ENCODE measurements around the gene FYCO1.

The FYCO1 gene

GRCh38 chr3:45992133-45992729 lies 3.4 kb downstream of the FYCO1 start:
- H3K27ac ChIP-seq (ENCODE audit: low read depth, low read length): no peak overlapping the region
- no peaks in the 10 kb centered on the region for H3K36me3 ChIP-seq (ENCODE audit: control insufficient read depth, insufficient read depth, low read length)
- H3K4me1 ChIP-seq (ENCODE audit: control insufficient read depth, insufficient read depth, low read length): peaks cover 43% of the 10 kb centered on the region
- no peaks in the 10 kb centered on the region for H3K9me3 ChIP-seq (ENCODE audit: control insufficient read depth, insufficient read depth, low read depth, low read length)
- 0 out of 2 replicates have a peak, but pooled peaks cover 1% of the 10 kb centered on the region for H3K27me3 ChIP-seq (ENCODE audit: control insufficient read depth, insufficient read depth, low read length)
- no peak overlapping the region for H3K4me3 ChIP-seq (ENCODE audit: low read depth, low read length)
- no peak overlapping the region for H3K9ac ChIP-seq (ENCODE audit: low read length)

- H3K4me1 ChIP-seq (ENCODE audit: control insufficient read depth, insufficient read depth, low read length): peaks cover 43% of the 10 kb centered on the region
- H3K36me3 ChIP-seq (ENCODE audit: control insufficient read depth, insufficient read depth, low read length): no peaks in the 10 kb centered on the region
- no peak overlapping the region for H3K4me3 ChIP-seq (ENCODE audit: low read depth, low read length)
- H3K27ac ChIP-seq (ENCODE audit: low read depth, low read length): no peak overlapping the region
- H3K9me3 ChIP-seq (ENCODE audit: control insufficient read depth, insufficient read depth, low read depth, low read length): no peaks in the 10 kb centered on the region
- H3K9ac ChIP-seq (ENCODE audit: low read length): no peak overlapping the region
- no peaks in the 10 kb centered on the region for H3K27me3 ChIP-seq (ENCODE audit: control insufficient read depth, insufficient read depth, low read length)
These were observed 4.3 kb downstream of the FYCO1 start for GRCh38 chr3:45991341-45991740.

- H3K36me3 ChIP-seq (ENCODE audit: control insufficient read depth, insufficient read depth, low read length): no peaks in the 10 kb centered on the region
- no peak overlapping the region for H3K27ac ChIP-seq (ENCODE audit: low read depth, low read length)
- H3K4me1 ChIP-seq (ENCODE audit: control insufficient read depth, insufficient read depth, low read length): peaks cover 43% of the 10 kb centered on the region
These were observed 5.4 kb downstream of the FYCO1 start for GRCh38 chr3:45990181-45990580.

GRCh38 chr3:45988804-45989203 lies 6.8 kb downstream of the FYCO1 start:
- no peak overlapping the region for H3K27ac ChIP-seq (ENCODE audit: low read depth, low read length)
- no peaks in the 10 kb centered on the region for H3K27me3 ChIP-seq (ENCODE audit: control insufficient read depth, insufficient read depth, low read length)
- no peak overlapping the region for H3K4me3 ChIP-seq (ENCODE audit: low read depth, low read length)
- no peaks in the 10 kb centered on the region for H3K9me3 ChIP-seq (ENCODE audit: control insufficient read depth, insufficient read depth, low read depth, low read length)
- peaks cover 37% of the 10 kb centered on the region for H3K4me1 ChIP-seq (ENCODE audit: control insufficient read depth, insufficient read depth, low read length)
- no peak overlapping the region for H3K9ac ChIP-seq (ENCODE audit: low read length)
- peaks cover 12% of the 10 kb centered on the region for H3K36me3 ChIP-seq (ENCODE audit: control insufficient read depth, insufficient read depth, low read length)

More at GRCh38 chr3:45990181-45990580, 5.4 kb downstream of the FYCO1 start:
- H3K27me3 ChIP-seq (ENCODE audit: control insufficient read depth, insufficient read depth, low read length): no peaks in the 10 kb centered on the region
- H3K4me3 ChIP-seq (ENCODE audit: low read depth, low read length): no peak overlapping the region
- no peak overlapping the region for H3K9ac ChIP-seq (ENCODE audit: low read length)
- no peaks in the 10 kb centered on the region for H3K9me3 ChIP-seq (ENCODE audit: control insufficient read depth, insufficient read depth, low read depth, low read length)

GRCh38 chr3:45988362-45988761 lies 7.3 kb downstream of the FYCO1 start:
- H3K27me3 ChIP-seq (ENCODE audit: control insufficient read depth, insufficient read depth, low read length): no peaks in the 10 kb centered on the region
- H3K4me1 ChIP-seq (ENCODE audit: control insufficient read depth, insufficient read depth, low read length): peaks cover 33% of the 10 kb centered on the region
- H3K4me3 ChIP-seq (ENCODE audit: low read depth, low read length): no peak overlapping the region
- H3K9ac ChIP-seq (ENCODE audit: low read length): no peak overlapping the region
- H3K27ac ChIP-seq (ENCODE audit: low read depth, low read length): no peak overlapping the region
- H3K36me3 ChIP-seq (ENCODE audit: control insufficient read depth, insufficient read depth, low read length): peaks cover 17% of the 10 kb centered on the region
- H3K9me3 ChIP-seq (ENCODE audit: control insufficient read depth, insufficient read depth, low read depth, low read length): no peaks in the 10 kb centered on the region

GRCh38 chr3:45987368-45988291 lies 8.0 kb downstream of the FYCO1 start:
- Histone ChIP-seq H3K4me3 (ENCODE audit: low read depth, low read length) (no peak overlapping the region), H3K4me1 (ENCODE audit: control insufficient read depth, insufficient read depth, low read length) (peaks cover 26% of the 10 kb centered on the region), H3K9me3 (ENCODE audit: control insufficient read depth, insufficient read depth, low read depth, low read length) (no peaks in the 10 kb centered on the region), H3K27ac (ENCODE audit: low read depth, low read length) (no peak overlapping the region), H3K36me3 (ENCODE audit: control insufficient read depth, insufficient read depth, low read length) (peaks cover 24% of the 10 kb centered on the region), H3K27me3 (ENCODE audit: control insufficient read depth, insufficient read depth, low read length) (no peaks in the 10 kb centered on the region), H3K9ac (ENCODE audit: low read length) (no peak overlapping the region)

GRCh38 chr3:45986303-45986982 lies 9.2 kb downstream of the FYCO1 start:
- Histone ChIP-seq H3K9ac (ENCODE audit: low read length) (no peak overlapping the region), H3K36me3 (ENCODE audit: control insufficient read depth, insufficient read depth, low read length) (peaks cover 36% of the 10 kb centered on the region), H3K27ac (ENCODE audit: low read depth, low read length) (no peak overlapping the region), H3K9me3 (ENCODE audit: control insufficient read depth, insufficient read depth, low read depth, low read length) (no peaks in the 10 kb centered on the region), H3K4me3 (ENCODE audit: low read depth, low read length) (no peak overlapping the region), H3K27me3 (ENCODE audit: control insufficient read depth, insufficient read depth, low read length) (no peaks in the 10 kb centered on the region), H3K4me1 (ENCODE audit: control insufficient read depth, insufficient read depth, low read length) (peaks cover 16% of the 10 kb centered on the region)

- Histone ChIP-seq H3K4me1 (ENCODE audit: control insufficient read depth, insufficient read depth, low read length) (peaks cover 16% of the 10 kb centered on the region), H3K9me3 (ENCODE audit: control insufficient read depth, insufficient read depth, low read depth, low read length) (no peaks in the 10 kb centered on the region), H3K27me3 (ENCODE audit: control insufficient read depth, insufficient read depth, low read length) (no peaks in the 10 kb centered on the region), H3K4me3 (ENCODE audit: low read depth, low read length) (no peak overlapping the region), H3K9ac (ENCODE audit: low read length) (no peak overlapping the region), H3K27ac (ENCODE audit: low read depth, low read length) (no peak overlapping the region), H3K36me3 (ENCODE audit: control insufficient read depth, insufficient read depth, low read length) (peaks cover 43% of the 10 kb centered on the region)
These were observed 9.9 kb downstream of the FYCO1 start for GRCh38 chr3:45985532-45986302.

- no peak overlapping the region for H3K9ac ChIP-seq (ENCODE audit: low read length)
- H3K27me3 ChIP-seq (ENCODE audit: control insufficient read depth, insufficient read depth, low read length): no peaks in the 10 kb centered on the region
- peaks cover 52% of the 10 kb centered on the region for H3K36me3 ChIP-seq (ENCODE audit: control insufficient read depth, insufficient read depth, low read length)
- H3K9me3 ChIP-seq (ENCODE audit: control insufficient read depth, insufficient read depth, low read depth, low read length): no peaks in the 10 kb centered on the region
- no peak overlapping the region for H3K27ac ChIP-seq (ENCODE audit: low read depth, low read length)
- no peak overlapping the region for H3K4me3 ChIP-seq (ENCODE audit: low read depth, low read length)
- H3K4me1 ChIP-seq (ENCODE audit: control insufficient read depth, insufficient read depth, low read length): peaks cover 12% of the 10 kb centered on the region
These were observed 11.0 kb downstream of the FYCO1 start for GRCh38 chr3:45984331-45985312.

GRCh38 chr3:45983770-45984169 lies 11.9 kb downstream of the FYCO1 start:
- H3K9ac ChIP-seq (ENCODE audit: low read length): no peak overlapping the region
- H3K4me1 ChIP-seq (ENCODE audit: control insufficient read depth, insufficient read depth, low read length): peaks cover 8% of the 10 kb centered on the region
- H3K9me3 ChIP-seq (ENCODE audit: control insufficient read depth, insufficient read depth, low read depth, low read length): no peaks in the 10 kb centered on the region
- no peak overlapping the region for H3K27ac ChIP-seq (ENCODE audit: low read depth, low read length)
- no peak overlapping the region for H3K4me3 ChIP-seq (ENCODE audit: low read depth, low read length)
- H3K27me3 ChIP-seq (ENCODE audit: control insufficient read depth, insufficient read depth, low read length): no peaks in the 10 kb centered on the region
- peaks cover 59% of the 10 kb centered on the region for H3K36me3 ChIP-seq (ENCODE audit: control insufficient read depth, insufficient read depth, low read length)

Measured in HUES6 (cell line).